NCI-H774 (cell line): ENCODE measurements around the gene CMC2.

Experiments
- DNase-seq: peaks from one replicate; lab custom pipeline; 2025; lab: John Stamatoyannopoulos, UW

The CMC2 gene

GRCh38 chr16:80931801-80932707 lies 74.6 kb downstream of the CMC2 start:
- no peak for DNase-seq

- no peak for DNase-seq
Measured at GRCh38 chr16:80924372-80924978, 82.2 kb downstream of the CMC2 start.

GRCh38 chr16:80923356-80923755 lies 83.3 kb downstream of the CMC2 start:
- DNase-seq: no peak
